Tibial nerve (tissue), 3 donors: ENCODE data around the gene KLF13.

ENCODE experiments used
- POLR2A ChIP-seq, 2 donors: fragments of 450-650 bp; IDR thresholded peaks; one replicate each; pipeline ENCODE4 v1.6.1; 2017; ENCODE audit warnings: antibody characterized with exemption in 2 of 2, mild to moderate bottlenecking in 2 of 2, moderate library complexity in 2 of 2
- TF ChIP-seq, protein P1 (sequence below), 5 experiments: fragments of 200-600 bp in 3 of 5; fragments of 450-650 bp in 2 of 5; sonication (generic) in 3 of 5; IDR thresholded peaks; one replicate each; pipeline ENCODE4 v1.5.1; 2016 to 2019; ENCODE audit warnings: antibody characterized with exemption in 5 of 5, mild to moderate bottlenecking in 3 of 5, moderate library complexity in 2 of 5

DNA sequence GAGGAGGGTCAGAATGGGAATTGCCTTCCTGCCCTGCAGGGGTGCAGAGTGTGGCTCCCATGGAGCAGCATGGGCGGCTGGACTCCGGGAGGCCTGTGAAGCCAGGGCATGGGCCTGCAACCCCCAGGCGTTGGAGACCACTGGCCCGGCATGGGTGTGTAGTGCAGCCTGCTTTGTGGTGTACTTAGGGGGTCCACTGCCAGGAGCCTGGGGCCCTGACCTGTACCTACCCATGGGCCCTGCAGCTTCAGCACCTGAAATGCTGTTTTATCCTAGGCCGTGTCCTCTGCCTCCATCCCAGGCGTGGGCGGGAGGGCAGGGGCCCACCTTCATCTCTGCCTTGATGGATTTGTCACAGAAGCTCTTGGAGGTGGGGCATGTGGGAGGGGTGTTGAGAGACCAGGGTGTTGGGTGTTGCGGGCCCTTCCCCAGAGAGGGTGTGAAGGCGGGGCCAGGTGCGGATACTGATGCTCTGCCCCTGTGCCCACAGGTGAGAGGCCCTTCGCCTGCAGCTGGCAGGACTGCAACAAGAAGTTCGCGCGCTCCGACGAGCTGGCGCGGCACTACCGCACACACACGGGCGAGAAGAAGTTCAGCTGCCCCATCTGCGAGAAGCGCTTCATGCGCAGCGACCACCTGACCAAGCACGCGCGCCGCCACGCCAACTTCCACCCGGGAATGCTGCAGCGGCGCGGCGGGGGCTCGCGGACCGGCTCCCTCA lies 45.0 kb downstream of the KLF13 start:
- TF ChIP-seq POLR2A (IDR thresholded peaks at IDR 0.05), result no peak
- TF ChIP-seq, protein P1, sequence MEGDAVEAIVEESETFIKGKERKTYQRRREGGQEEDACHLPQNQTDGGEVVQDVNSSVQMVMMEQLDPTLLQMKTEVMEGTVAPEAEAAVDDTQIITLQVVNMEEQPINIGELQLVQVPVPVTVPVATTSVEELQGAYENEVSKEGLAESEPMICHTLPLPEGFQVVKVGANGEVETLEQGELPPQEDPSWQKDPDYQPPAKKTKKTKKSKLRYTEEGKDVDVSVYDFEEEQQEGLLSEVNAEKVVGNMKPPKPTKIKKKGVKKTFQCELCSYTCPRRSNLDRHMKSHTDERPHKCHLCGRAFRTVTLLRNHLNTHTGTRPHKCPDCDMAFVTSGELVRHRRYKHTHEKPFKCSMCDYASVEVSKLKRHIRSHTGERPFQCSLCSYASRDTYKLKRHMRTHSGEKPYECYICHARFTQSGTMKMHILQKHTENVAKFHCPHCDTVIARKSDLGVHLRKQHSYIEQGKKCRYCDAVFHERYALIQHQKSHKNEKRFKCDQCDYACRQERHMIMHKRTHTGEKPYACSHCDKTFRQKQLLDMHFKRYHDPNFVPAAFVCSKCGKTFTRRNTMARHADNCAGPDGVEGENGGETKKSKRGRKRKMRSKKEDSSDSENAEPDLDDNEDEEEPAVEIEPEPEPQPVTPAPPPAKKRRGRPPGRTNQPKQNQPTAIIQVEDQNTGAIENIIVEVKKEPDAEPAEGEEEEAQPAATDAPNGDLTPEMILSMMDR (IDR thresholded peaks at IDR 0.05), result no peak
